NCI-H446 (cell line): ENCODE results near the gene ERCC5.
A peak's percentile ranks its signal among the peaks of the same experiment; 100 is the strongest.

Experiments used
- DNase-seq, 2 experiments: peaks; one replicate each; lab custom pipeline; 2025; lab: John Stamatoyannopoulos, UW

The ERCC5 gene

DNA sequence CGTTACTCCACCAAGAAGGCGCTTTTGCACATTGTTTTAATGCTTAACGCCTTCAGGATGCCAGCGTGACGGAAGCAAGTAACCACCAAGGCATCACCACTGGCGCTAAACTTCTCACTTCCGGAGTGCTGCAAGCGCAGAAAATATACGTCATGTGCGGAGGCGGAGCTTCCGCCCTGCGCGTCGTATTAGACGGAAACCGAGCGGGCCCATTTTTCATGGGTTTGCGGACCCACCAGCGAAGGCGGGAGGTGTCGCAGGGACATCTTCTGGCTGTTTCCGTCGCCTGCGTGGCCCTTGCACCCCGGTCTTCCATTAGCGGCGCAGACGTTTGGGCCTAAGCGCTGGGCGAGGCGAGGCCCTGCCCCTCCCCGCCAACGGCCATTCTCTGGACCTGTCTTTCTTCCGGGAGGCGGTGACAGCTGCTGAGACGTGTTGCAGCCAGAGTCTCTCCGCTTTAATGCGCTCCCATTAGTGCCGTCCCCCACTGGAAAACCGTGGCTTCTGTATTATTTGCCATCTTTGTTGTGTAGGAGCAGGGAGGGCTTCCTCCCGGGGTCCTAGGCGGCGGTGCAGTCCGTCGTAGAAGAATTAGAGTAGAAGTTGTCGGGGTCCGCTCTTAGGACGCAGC is at the start of gene ERCC5:
ERCC5 (plus strand) TSS at position 403 of the 631 bp plus-strand sequence. CDS start 235 bp downstream, outside the sequence.
- peak; percentile 81 to 89 for DNase-seq

DNA sequence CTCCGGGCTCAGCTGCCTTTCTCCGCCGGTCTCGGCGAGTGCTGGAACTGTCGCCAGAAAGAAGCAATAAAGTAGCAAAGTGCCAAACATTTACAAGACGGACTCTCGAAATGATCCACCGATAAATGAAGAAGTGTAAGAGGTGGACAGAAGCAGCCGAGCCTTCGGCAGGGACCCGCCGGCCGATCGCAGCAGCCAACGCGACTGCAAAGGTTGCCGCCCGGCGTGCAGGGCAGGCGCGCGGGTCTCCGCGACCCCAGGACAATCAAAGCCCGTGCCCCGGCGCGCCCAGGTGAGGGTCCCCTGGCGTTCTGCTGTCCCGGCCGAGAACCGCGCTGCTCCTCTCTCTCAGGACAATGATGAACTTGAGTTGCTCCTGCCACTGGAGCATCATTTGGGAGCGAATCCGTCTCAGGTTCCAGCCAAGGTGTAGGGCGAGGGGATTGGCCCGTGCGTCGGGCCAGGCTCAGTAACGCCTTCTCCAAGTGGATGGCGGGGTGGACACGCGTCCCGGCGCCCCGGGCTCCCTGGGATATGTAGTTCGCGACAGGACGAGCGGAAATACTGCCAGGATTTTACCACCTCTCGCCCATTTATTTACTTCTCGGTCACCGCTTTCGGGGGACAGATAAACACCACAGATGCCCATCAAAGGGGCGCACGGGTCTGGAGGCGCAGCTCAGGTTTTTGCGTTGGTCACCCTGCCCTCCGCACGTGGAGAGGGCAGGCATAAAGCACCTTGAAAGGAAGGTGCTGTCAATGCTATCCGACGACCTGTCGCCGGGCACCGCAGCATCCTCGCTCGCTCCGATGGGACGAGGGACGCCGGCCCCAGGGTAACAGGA is 47.0 kb upstream of the ERCC5 start, which contains the start of the genes BIVM and POGLUT2:
BIVM (plus strand) TSS at position 539 of the 845 bp plus-strand sequence. CDS start 8,149 bp downstream, outside the sequence.
POGLUT2 (minus strand) TSS at position 396 of the 845 bp plus-strand sequence; CDS start at position 90, 306 bp downstream.
- DNase-seq, result peak; percentile 56 to 85

DNA sequence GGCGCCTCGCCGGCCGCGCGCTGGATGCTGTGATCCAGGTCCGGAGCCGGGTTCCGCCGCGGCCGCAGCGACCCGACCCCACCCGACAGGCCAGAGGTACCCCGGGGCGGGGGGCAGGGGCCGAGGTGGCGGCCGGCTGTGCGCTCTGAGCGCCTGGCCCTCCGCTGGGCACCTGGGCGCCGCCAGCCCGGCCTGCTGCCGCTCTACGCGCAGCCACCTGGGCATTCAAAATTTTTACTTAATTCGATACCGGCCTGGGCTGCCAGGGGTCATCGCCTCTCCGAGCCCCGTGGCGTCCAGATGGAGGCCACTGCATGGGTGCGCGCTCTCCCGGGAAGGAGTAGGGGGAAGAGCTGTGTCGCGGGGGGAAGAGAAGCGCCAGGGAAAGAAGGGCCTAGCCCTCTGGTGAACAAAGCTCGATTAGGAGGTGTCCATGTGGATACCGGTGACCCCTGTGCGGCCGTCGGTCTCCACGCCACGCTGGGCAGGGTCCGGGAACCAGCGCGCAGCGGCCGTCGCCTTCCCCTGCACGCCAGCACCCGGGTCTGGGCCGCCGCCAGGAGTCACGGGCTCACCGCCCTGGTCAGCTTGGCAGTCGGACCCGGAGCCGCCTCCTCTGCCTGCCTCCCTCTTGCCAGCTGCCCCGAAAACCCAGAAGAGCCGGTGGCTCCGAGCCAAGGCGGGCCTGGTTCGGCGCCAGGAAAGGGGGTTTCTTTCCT is 46.2 kb upstream of the ERCC5 start:
- no peak for DNase-seq

DNA sequence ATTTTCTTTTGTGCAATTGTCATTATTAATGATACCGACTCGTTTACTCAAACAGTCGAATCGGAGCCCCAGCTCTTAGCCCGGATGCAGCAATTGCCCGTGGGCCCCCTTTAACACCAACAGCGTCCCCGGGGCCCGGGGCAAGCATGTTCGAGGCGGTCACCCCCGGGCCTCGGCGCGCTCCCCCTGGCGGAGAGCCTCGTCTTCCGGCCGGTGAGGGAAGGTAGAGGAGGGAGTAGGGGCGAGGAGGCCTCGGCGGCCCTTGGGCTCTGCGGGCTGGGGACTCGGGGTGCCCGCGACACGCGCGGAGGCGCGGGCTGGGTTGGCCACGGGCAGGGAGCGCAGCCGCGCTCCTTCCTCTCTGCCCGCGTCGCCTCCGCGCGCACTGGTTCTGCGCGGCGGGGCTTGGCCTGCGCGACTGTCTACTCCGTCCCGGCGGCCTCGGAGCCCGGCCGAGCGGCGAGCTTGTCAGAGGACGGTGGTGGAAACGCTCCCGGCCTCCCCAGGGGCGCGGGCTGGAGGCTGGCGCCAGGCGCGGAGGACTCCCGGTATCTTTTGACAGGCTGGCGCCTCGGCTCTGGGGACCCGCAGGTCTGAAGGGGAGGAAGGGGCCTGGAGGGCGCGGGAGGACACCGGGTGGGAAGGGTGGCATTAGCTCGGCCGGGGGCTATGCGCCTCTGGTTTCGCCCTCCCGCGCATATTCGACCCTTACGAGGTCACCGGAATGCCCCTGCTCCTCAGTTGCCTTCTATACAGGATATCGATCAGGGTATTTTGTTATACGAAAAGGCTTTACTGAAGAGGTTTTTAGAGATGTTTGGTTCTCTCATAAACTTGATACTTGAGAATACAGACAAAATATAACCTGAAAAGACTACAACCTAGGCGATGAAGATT is 45.4 kb upstream of the ERCC5 start:
- DNase-seq, result peak; percentile 16 to 63

DNA sequence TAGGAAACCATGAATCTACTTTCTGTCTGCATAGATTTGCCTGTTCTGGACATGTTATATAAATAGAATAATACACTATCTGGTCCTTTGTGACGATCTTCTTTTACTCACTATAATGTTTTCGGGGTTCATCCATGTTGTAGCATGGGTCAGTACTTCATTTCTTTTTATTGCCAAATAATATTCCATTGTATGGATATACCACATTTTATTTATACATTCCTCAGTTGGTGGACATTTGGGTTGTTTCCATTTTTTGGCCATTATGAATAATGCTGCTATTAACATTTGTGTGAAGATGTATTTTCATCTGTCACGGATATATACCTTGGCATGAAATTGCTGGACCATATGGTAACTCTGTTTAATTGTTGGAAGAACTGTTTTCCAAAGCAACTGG is 40.2 kb upstream of the ERCC5 start:
- DNase-seq, result no peak

DNA sequence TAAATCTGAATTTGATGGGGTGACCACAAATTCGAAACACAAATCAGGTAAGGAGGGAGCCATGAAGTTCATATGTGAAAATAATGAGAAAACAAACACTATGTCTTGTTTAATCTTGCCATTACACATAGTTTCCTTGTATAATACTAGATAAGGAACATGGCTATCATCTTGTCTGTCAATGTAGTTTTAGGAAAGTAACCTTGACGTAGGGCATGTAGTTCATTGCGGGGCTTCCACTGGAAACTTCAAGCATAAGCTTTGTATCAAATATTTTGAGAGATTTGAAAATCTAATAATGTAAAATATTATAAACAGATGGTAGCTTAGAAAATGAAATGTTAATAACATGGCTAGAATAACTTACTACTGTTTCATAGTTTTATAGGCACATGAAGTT is 38.1 kb upstream of the ERCC5 start:
- DNase-seq, result no peak

DNA sequence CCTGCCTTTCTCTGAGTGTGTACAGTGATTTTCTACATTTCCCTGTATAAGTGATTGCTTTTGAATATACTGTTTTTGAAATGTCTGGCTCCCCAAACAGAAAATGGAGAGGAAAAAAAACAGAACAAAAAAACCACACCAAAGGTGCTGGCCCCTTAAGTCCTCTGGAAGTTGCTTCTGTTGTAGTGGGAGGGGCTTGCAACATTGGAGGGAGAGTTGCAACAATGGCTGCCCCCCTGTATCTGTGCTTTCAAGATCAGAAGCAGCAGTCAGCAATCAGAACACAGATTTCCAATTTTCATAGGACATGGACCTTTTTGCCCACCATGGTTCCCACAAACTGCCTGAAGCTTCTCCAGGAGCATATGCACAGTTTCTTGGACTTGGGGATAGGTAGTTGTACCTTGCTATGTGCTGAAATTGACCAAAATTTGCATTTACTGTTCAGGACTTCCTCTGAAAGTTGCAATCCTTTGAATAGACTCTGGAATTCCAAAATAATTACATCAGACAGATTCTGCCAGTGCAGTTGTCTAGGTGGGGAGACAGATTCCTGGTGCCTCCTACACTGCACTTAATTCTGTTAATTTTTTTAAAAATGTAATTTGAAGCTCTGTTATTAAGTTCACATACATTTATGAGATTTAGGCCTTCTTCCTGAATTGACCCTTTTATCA is 33.1 kb upstream of the ERCC5 start:
- no peak for DNase-seq

DNA sequence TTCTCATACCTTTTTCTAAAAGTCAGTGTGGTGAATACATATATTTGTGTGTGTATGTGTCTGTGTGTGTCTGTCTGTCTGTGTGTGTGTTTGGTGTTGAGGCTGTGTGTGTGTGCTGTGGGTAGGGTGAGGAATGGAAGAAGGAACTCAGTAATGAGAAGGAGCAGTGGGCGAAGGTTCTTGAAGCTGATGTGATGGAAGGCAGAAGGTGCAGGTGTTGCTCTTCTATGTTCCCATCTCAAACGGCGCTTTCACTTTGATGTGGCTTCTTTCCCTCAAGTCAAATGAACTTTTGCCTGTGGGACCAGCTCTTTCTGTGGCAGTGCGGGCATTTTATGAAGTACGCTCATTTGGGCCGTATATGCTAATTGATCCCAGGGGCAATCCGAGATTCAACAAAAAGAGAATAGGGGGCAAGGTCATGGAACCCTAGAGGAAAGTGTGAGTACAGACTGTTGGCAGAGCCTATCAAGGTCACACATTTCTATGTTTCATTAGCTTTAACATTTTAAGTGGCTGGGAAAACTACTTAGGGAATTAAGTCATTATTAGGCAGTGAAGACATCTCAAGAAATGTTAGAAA is 31.7 kb upstream of the ERCC5 start:
- no peak for DNase-seq

DNA sequence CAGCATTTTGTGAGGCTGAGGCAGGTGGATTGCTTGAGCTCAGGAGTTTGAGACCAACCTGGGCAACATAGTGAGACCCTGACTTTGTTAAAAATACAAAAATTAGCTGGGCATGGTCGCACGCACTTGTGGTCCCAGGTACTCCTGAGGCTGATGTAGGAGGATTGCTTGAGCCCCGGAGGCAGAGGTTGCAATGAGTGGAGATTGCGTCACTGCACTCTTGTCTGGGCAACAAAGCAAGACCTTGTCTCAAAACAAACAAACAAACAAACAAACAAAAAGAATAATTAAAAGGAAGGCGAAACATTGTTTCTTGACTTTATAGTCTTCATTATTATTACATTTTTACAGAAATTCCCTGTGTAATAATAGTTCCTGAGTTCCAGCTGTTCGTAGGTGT is 31.0 kb upstream of the ERCC5 start:
- DNase-seq, result no peak

DNA sequence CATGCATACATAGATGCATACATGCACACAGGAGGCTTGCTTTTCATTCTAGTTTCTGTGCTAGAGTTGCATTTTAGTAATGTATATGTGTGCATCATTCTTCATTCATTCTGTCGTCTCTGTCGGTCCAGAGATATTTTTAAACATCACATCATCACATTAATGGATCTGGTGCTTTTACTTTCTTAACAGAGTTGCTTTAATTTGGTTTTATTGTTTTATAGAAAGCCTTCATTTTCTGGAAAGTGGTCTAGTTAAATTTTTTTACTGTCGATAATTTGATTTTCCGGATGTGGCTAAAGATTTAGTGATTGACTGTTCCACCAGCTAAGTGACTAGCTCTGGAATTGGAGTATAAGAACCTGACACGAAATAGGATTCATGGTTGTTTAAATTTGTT is 30.0 kb upstream of the ERCC5 start:
- no peak for DNase-seq

DNA sequence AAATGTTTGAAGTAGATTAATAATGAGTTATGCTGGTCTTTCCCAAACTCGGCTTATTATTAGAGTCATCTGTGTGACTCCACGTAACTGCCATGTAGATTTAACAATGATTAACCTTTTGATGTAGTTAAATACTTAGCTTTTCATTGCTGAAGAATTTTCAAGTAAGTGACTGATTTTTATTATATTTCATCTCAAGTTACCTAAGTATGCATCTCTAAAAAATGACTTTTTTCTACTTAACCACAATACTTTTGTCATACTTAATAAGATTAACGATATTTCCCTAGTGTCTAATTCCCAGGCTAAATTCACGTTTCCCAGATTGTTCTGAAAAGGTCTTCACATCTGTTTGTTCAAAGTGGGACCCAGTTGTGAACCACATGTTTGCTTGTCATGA is 29.1 kb upstream of the ERCC5 start:
- DNase-seq, result no peak

DNA sequence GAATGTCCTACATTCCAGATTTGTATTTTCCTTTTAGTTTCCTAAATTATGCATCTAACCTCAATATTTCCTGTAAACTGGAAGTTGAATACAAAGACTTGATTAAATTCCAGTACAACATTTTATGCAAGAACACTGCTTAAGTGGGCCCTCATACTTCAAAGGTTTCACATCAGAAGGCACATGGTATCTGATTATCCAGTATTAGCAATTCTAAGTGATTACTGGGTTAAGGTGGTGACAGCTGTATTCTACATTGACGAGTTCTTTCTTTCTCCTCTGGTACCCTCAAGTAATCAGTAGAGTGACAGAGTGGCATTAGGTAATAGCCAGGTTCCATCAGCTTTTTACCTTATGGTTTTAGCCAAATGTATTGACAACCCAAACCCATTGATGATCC is 28.6 kb upstream of the ERCC5 start:
- no peak for DNase-seq

DNA sequence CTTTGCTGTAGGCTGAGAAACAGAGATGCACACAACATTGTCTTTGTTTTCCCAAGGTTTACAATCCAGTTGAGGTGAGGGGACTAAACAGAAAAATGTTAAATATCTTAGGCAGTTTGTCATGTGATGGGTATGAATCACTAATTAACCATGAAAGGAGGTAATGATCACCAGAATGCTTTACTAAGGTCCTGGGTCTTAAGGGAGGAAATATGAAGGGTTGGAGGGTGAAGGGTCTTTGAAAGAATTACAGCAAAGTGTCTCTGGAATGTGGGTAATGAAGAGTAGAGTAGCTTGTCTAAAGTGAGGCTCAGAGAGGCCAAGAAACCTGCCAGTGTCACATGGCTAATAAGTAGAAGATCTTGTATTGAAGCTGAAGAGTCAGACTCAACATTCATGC is 27.9 kb upstream of the ERCC5 start:
- DNase-seq, result no peak

DNA sequence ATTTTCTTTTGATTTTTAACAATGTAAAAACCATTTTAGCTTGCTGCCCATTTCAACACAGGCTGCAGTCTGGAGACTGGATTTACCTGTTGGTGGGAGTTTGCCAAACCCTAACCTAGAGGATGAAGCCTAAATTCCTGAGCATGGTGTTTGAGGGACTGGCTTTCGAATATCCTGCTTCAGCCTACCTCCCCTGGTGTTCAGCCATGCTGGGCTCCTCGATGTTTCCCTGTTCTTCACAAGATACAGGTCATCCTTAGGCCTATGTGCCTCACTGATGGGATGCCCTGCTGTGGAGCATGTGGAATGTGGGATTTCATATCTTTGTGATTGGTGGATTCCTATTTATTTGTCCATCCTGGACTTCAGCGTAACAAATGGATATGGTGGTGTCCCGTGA is 20.4 kb upstream of the ERCC5 start:
- DNase-seq, result no peak

DNA sequence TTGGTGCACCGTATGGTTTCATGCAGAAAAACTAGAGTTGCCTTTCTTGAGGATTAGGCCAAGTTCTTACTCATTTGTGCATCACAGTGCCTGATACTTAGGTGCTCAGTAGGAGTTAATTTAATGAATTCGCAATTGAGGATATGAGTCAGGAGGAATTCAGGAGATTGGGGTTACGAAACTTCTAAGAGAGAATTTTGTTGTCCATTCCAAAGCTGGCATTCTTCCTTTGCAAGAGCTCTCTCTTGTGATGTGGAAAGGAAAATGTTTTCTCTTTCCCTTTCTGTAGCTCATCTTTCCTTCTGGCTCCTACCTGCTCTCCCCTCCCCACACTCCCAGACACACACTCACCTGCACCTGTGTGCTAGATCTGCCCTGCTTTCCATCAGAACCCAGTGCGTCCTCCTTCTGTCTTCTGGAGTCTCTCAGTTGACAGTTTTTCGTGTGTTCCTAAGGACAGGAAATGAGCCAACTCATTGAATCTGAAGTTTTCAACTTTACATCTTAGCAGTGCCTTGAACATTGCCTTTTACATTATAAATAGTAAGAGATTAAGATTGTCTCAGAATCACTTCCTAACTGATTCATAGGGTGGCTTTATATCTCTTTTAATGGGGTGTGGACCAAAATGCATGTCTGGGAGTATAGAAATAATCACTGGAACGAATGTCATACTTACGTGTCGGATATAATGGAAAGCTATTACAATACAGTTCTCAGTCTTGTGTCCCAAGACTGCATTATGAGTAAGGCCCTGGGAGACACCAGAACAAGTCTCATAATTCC is 19.7 kb upstream of the ERCC5 start:
- DNase-seq, result no peak

DNA sequence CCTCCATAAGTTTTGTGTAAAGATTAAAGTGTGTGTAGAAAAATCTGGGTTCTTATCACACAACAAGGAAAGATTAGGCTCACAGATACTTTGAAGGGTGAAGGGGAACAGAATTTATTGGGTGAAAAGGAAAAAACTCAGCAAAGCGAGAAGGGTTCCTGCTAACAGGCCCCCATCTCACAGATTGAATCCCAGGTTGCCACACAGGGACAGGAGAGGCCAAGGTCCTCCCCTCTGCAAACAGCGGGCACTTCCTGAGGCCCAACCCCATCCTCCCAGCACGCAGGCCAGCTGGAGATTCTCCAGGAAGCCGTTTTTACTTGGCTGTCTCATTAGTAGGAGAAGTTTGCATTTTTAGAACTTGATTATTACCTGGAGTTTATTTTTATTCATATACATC is 15.2 kb upstream of the ERCC5 start:
- no peak for DNase-seq

DNA sequence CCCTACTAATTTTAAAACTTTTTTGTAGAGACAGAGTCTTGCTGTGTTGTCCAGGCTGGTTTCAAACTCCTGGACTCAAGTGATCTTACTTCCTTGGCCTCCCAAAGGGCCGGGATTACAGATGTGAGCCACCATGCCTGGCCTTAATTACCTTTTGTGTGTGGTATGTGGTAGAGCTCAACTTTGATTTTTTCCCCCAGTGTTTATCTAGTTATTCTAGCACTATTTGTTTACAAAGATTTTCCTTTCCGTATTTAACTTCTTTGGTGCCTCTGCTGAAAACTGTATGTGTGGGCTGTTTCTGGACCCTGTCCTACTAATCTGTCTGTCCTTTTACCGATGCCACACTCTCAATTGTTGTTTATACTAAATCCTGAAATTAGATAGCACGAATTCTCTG is 9.4 kb upstream of the ERCC5 start:
- no peak for DNase-seq

DNA sequence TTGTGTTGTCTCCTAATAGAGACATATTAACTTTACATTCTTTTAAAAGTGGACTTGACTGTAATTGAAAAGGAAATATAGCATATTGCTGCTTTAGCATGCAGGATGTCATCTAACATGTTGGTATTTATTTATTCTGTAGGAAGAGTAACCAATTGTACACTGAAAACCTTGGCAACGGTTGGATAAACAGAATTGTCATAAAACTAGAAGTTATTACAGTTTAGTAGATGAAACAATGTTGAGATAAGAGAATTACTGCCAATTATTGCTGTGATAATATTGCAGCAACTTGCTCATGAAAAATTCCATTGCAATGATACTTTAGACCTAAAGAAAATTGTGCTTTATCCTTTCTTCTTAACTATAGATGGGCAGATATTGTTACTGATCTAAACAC is 7.6 kb upstream of the ERCC5 start:
- no peak for DNase-seq

DNA sequence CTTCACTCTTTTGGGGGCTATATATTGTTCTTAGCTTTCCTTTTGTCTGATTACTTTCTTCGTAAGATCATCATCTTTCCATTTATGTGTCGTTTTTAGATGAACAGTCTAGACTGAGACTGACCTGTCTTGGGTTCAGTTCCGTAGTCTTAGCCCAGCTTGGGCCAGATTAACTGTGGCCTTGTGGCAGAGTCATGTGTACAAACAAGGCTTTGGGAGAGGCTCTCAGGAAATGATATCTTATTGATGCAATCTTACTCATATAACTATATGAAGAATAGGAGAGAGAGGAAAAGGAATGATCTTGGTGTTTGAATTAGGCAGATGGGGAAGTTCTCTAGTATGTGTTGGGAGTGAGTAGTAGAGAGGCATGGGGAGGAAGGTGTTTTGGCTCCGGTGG is 6.8 kb upstream of the ERCC5 start:
- DNase-seq, result no peak

DNA sequence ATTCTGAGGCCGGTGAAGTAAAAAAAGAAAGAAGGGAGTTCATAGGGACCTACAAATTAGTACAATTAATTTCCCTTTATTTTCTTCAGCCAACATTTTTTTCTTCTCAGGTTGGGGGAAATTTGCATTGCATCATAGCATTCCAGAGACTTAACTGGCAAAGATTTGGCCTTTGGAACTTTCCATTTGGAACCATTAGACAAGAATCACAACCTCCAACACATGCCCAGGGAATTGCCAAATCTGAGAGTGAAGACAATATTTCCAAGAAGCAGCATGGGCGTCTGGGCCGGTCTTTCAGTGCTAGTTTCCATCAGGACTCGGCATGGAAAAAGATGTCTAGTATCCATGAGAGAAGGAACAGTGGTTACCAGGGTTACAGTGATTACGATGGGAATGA is 6.4 kb upstream of the ERCC5 start:
- DNase-seq, result no peak
